Suppressor macrophage treated with lipopolysaccharide for 4 hours (primary cell): ENCODE data around the gene DMPK.
"Not testable (repeated sequence)": the region's sequence is repeated elsewhere in the genome, so short reads cannot be mapped to it uniquely, and the experiment has no call there.

Experiments used
- DNase-seq: peaks from one replicate; pipeline ENCODE4 v3.0.0-alpha.2; 2020

The DMPK gene

DNA sequence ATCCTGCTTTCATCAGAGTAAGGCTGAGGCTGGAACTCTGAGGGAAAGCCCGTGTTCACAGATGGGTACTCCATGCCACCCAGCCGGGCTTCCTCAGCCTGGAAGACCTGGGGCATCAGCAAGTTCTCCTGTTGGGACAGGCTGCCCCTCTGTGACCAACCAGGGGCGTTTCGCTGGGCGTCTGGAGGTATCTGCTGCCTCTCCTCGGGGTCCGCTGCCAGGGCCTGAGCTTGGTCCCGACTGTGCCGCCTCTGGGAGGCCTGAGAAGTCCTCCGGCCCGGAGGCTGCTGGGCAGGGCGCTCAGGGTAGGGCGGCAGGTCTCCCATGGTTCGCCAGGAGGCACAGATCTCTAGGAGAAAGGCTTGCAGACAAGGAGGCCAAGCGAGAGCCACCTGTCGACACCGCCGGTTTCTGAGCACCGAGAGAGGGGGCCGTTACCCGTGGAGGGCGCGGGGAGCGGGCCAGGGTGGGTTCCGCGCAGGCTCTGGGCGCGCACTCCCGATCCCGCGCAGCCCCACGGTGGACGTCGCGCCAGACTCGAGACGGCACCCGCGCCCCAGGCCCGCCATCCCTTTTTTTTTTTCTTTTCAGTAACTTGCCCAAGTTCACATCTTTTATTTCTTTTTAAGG lies 32.7 kb upstream of the DMPK start, which contains the start of gene RSPH6A:
RSPH6A (minus strand) TSS at position 458 of the 630 bp plus-strand sequence; CDS start at position 326, 132 bp downstream.
- DNase-seq, result no peak

DNA sequence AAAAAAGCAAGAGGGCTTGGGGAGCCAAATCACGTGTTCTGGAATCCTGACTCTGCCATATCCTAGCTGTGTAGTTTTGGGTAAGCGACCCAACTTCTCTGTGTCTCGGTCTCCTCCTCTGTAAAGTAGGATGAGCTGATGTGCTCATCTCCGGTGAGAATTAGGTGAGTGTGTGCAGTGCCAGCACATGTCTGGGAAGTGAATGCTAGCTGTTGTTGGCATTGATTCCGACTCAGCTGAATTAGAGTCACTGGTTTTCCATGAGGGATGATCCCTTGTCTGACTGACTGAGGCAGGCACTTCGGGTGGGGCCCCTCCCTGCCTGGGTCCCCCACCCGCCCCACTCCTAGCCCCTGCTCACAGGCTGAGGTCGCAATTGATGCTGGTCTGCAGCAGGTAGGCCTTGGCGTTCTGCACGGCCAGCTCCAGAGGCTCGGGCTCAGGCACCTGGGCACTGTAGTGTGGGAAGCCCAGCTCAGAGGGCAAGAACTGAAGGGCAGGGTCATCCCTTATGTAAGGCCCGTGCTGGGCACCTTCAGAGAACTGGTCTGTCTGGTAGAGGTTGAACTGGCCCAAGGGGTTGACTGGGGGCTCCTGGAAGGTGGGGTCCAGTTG lies 32.0 kb upstream of the DMPK start:
- no peak for DNase-seq

DNA sequence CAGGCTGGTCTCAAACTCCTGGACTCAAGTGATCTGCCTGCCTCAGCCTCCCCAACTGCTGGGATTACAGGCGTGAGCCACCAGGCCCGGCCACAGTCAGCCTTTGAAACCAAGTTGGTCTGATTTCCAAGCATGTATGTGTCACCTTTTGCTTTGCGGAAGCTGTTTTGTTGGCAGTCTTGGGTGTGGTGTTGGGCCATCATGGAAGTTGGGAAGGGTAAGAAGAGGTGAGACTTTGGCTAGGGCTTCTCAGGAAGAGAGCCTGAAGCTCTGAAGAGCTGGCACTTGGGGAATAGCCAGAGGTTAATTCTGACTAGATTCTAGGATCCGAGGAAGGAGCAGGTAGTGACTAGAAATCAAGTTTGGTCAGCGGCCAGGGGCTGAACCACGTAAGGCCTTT lies 30.0 kb upstream of the DMPK start:
- no peak for DNase-seq

DNA sequence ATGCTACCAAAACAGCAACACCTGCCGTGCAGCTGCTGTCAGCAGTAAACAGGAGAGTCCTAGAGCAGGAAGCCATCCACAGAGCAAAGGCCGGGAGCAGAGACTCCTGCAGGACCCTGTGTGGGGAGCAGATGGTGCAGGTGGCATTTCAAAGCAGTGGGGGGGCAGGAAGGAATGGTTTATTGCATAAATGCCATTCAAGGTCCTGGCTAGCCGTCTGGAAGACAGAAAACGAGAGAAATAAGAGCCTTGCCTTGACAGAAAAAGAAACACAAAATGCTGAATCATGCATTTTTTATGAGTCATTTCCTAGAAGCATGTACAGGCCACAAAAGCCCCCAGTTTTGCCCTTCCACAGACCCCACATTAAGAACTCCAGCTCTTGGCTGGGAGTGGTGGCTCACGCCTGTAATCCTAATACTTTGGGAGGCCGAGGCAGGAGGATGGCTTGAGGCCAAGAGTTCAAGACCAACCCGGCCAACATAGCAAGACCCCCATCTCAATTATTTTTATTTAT lies 27.4 kb upstream of the DMPK start:
- peak; percentile 39 for DNase-seq

DNA sequence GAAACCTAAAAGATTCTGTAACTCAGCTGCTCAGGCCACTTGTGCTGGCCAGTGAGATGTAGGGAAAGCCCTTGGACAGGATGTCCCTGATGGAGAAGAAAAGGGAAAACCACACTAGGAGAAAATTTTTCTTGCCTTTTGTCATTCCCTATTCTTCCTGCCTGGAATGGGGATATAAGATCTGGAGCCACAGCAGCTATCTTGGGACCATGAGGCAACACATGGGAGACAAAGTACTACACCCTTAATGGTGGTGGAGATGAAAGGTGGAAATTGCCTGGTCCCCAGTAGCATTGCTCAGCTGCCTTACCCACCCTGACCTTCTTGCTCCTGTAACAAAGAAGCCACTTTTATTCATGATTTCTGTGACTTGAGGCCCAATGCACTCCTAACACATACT lies 23.4 kb upstream of the DMPK start:
- no peak for DNase-seq

DNA sequence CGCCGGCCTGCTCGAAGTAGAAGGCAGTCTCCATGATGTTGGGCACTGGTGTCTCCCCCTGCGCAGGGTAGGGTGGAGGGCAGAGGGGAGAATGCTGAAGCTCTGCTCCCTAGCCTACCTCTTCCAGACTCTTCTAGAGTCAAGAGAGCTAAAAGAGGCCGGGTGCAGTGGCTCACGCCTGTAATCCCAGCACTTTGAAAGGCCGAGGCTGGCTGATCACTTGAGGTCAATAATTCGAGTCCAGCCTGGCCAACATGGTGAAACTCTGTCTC lies 22.6 kb upstream of the DMPK start:
- no peak for DNase-seq

DNA sequence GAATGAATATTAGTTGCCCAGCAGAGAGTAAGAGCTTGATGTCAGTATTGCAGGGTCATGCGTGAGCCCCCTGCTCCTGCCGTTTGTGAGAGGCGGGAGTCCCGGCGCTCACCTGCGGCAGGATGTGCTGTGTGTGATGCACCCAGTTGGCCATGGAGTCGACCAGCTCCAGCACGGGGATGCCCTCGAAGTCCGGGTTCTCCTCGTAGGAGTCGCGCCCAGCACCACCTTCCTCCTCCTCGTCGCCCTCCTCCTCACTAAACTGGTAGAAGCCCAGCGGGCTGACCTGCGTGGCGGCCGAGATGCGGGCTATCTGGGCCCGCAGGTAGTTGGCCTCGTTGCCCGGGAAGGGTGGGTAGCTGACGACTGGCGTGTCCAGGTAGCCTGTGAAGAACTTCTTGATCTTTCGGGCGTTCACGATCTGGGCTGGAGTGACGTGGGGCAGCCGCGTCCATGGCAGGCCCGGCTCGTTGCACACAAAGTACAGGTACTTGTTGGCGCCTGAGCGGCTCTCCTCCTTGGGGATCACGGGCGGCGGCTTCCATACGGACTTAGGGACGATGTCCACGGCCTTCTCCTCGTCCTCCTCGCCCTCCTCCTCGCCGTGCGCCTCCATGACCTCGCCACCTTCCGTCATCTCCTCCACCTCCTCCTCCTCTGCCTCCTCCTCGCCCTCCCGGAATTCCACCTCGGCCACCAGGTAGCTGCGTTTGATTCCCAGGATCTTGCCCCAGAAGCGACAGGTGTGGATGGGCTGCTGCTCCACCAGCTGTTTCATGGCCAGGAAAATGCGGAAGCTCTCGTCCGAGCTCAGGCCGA lies 22.1 kb upstream of the DMPK start:
- DNase-seq, result no peak

DNA sequence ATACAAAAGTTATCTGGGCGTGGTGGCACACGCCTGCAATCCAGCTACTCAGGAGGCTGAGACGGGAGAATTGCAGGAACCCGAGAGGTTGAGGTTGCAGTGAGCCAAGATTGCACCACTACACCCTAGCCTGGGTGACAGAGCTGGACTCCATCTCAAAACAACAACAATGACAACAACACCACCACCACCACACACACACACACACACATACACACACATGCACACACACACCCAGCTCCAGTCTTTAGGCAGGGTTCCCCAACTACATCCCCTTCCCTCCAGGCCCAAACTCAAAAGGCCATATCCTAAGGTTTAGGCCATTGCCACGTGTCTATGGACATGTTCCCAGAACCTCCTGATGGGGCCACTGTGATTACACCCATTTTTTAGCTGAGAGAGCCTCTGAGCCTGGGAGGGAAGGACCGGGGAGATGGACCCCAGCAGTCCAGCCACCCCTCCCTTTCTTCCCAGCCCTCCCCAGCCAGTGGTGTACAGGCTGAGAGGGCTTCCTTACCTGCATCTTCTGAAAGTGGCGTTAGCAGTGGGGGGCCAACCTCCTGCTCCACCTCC lies 19.4 kb upstream of the DMPK start:
- no peak for DNase-seq

DNA sequence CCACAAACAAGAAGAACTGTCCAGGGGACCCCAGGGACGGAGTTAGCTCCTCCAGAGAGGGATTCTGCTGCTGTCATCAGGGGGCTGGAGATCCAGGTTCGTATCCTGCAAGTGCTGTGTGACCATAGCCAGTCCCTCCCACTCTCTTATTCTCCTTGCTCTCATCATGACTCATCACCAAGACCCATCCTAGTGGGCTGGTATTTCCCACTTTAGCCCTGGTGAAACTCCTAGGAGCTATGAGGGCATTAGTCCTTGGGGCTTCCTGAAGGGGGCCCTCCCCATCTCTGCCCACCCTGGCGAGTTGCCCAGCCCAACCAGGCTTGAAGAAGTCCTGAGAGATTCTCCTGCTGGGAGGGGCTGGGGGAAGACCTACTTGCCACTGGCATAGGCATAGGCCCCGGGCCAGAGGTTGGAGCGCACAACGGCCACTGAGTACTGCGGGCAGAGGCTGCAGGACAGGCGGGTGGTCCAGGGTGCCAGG lies 17.8 kb upstream of the DMPK start:
- peak; percentile 44 for DNase-seq

DNA sequence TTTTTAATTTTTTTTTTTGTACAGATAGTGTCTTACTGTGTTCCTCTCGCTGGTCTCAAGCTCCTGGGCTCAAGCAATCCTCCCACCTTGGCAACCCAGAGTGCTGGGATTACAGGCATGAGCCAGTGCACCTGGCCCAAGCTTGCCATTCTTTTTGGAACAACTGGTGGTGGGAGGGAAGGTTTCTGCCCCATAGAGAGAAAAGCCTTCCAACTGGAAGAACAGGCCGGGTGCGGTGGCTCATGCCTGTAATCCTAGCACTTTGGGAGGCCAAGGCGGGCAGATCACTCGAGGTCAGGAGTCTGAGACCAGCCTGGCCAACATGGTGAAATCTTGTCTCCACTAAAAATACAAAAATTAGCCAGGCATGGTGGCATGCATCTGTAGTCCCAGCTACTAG lies 17.3 kb upstream of the DMPK start:
- not testable (repeated sequence) for DNase-seq

DNA sequence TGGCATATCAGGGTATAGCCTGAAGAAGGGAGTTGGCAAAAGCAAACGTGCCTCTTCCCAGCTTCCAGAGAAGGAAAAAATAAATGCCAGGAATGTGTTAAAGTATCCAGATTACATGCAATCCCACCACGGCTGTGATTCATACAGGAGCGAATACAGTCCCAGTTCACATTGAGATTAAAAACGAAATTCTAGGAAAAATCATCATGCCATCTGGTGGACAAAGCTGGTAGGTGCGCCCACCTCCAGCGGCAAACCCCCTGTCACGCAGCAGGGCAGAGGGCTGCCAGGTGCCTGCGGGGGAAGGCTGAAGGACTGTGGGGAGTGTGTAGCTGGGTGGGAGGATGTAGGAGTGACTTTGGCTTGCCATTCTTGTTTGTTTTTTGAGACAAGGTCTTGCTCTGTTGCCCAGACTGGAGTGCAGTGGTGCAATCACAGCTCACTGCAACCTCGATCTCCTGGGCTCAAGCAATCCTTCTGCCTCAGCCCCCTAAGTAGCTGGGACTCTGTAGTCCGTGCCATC lies 16.8 kb upstream of the DMPK start:
- DNase-seq, result peak; percentile 65

DNA sequence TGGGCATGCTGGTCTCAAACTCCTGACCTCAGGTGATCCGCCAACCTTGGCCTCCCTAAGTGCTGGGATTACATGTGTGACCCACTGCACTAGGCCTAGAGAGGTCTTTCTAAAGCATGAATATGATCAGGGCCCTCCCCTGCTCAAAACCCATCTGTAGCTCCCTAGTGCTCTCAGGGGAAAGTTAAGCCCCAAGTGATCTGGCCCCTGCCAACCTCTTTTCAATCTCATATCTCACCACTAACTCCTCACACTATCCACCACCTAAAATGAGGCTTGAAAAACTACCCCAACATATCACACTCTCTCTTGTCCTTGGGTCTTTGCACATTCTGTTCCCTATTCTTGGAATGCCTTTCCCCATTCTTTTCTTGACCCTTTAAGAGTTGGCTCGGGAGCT lies 12.3 kb upstream of the DMPK start:
- DNase-seq, result no peak

DNA sequence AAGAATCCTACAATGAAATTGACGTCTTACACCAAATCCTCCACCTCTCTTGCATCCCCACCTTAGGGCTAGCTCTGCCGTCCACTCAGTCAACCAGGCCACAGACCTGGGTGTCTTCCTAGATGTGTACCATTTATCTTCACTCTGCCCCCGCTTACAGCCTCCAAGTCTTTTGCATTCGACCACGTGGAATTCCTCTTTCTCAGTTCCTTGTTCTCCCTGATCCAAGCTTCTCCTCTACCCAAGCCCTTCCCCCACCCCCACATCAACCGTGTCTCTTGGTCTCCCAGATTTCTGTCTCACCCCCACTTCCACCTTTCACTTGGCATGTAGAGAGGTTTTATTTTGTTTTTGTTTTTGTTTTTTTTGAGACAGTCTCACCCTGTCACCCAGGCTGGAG lies 11.6 kb upstream of the DMPK start:
- peak; percentile 45 for DNase-seq

DNA sequence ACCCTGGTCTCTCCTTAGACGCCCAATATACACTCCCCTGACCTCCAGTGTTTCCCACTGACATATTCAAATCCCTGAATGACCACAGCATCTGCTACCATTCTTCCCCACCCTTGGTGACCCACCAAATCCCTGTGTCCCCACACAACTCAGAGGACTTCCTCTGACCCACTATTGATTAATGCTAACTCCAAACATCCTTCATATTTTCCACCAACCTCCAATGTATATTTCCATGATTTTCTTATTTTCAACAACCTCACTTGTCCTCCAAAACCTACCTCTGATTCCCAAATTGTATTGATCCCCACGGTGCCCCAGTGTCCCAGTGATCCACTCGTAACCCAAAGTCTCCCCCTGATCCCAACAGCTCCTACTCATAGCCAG lies 10.9 kb upstream of the DMPK start:
- DNase-seq, result no peak

DNA sequence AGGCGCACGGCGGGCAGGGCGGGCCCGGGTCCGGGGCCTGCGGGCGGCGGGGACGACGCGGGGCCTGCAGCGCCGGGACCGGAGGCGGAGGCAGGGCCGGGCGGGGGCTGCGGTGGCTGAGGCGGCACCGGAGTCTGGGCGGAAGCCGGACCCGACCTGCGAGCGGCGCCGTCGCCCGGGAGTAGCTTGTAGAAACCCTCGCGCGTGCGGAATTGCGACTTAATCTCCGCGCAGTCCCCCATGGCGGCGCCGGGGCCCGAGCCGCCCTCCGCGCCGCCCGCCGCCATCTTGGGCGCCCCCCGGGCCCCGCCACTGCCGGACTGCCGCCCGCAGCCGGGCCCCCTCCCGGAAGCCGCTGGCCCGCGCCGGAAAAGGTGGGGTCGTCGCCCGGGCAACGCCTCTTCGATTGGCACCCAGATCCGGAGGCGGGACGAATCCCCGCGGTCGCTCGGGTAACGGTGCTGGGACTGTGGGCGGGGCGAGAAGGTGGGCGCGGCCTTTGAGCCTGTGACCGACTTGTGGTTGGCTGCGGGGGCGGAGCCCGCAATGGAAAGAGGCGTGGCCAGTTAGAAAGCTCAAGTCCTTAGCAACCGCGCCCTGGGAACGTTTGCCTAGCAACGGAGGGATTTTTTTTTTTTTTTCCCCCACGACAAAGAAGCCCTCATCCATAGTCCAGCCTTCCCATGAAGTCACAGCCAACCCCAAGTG lies 10.3 kb upstream of the DMPK start, which contains the start of gene DMWD:
DMWD (minus strand) TSS at position 376 of the 708 bp plus-strand sequence; CDS start at position 287, 89 bp downstream.
- peak; percentile 99 for DNase-seq

DNA sequence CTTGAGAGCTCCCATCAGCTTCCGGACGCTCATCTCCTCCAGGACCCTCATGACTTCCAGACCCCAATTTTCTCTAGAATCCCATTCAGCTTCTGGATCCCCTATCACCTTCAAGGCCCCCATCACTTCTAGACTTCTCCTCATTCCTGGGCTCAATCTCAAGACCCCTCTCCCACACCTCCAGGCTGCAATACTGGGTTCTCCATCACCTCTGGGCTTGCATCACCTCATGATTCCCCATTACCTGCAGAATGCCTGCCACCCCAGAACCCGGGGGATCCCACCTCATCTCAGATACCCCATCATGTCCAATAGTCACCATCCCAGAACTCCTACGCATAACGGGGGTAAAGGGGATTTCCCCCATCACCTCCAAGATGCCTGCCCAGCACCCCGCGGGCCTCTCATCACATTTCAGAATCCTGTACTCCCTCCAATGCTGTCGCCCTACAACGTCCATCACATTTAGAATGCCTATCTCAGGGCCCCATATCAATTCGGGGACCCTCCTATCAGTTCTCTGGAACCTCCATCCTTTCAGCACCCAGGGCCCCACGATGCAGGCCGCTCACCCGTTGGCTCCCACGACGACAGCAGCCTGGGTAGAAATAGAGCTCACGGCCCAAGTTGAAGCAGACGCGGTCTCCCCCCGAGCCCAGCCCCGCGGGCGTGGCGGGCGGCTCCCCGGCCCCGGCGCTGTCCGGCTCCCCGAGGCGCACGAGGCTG lies 9.6 kb upstream of the DMPK start:
- no peak for DNase-seq

DNA sequence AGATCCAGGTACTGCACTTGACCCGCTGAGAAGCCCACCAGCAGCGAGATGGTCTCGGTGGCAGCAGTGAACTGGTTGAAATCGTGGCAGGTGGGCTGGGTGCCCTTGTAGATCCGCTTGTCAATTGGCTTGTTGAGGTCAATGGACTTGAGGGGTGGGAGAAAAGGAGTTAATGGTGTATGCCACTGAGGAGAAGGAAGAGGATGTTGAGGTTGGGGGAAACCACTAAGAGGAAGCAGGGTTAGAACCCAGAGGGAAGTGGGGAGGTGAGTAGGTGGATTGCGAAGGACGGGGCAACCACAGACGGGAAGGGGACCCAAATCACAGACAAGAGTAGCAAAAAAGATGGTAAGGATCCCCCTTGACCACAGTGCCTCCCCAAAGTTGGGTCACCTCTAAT lies 8.7 kb upstream of the DMPK start:
- DNase-seq, result peak; percentile 88

DNA sequence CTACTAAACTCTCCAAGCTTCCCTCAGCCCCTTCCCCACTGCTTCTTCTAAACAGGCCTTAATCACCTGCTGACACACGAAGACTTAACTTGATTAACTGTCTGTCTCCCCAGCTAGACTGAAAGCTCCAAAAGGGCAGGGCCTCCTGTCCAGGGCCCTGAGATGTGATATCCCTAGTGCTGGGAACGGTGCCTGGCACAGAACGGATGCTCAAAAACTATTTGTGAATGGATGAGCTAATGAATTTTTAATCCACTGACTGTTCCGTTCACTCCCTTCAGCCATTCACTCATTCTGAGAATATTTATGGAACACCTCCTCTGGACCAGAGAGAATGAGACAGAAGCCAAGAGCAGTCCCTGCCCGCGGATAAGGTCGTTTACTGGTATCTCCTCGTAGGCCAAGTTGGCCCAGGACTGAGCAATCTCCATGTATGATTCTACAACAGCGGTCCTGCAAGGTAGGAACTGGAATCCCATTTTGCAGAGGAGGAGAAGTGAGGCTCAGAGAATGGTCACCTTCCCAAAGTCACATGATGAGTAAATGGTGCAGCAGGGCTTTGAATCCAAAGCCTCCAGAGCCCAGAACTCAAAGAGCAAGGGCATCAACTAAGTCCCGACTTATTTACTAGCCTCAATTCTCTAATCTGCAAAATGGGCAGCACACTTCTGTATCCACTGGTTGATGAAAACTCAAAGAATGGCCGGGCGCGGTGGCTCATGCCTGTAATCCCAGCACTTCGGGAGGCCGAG lies 6.9 kb upstream of the DMPK start:
- DNase-seq, result no peak

DNA sequence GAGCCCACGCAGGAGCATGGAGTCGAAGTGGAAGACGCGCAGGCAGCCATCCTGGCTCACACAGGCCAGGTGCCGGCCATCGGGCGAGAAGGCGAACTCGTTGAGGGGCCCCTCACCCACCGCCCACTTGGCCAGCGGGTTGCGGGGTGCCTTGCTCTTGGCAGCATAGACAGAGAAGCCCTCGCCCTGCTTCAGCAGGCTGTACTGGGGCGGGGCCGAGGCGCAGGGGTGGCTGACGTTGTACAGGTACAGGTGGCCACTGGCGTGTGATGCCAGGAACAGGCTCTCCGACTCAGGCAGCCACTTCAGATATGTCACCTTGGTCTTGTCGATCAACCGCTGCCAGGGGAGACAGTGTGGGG lies 4.2 kb upstream of the DMPK start:
- DNase-seq, result no peak

DNA sequence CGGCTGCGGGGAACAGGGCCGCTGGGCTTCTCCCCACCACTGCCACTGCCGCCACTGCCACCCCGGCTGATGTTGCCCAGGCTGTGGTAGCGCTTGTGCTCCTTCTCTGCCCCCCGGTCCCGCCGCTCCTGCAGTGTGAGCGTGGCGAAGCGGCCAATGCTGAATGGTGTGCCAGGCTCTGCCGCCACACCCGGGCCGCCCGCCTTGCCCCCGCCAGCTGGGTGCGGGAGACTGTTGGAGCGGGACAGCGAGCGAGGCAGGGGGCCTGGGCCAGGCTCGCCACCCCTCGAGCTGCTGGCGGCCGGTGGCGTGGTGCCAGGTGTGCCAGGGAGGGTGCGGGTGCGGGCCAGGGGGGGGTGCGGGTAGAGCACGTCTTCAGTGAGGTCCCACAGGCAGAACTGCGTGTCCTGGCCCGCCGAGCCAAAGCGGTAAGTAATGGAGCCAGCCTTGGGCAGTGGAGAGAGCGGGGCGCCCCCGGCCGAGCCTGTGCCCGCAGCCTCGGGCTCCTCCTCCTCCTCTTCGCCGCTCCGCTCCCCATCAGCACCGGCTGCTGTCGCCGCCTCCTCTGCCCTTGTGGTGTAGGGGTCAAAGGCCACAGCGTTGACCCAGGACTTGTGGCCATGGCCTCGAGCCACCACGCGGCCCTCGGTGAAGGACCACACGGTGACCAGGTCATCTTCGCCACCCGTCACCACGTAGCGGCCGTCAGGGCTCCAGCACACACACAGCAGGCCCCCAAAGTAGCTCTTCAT lies 3.7 kb upstream of the DMPK start:
- no peak for DNase-seq
